Stomach smooth muscle (tissue), 2 donors: Measurements from ENCODE around the gene SYNGR3.
A peak's percentile ranks its signal among the peaks of the same experiment; 100 is the strongest.

Source experiments
- H3K27ac ChIP-seq: one replicate; pipeline ENCODE4 v1.7.0; 2013; ENCODE audit warnings: mild to moderate bottlenecking, low read length, inconsistent platforms
- H3K27me3 ChIP-seq, 2 donors: one replicate each; pipeline ENCODE4 v1.7.0; 2013; ENCODE audit warnings: low read length in 2 of 2; ENCODE audit not compliant: insufficient read depth in 2 of 2, control insufficient read depth in 1 of 2
- H3K36me3 ChIP-seq, 2 donors: one replicate each; pipeline ENCODE4 v1.7.0; 2013; ENCODE audit warnings: low read length in 2 of 2; ENCODE audit not compliant: control insufficient read depth in 2 of 2, insufficient read depth in 2 of 2
- H3K4me1 ChIP-seq: one replicate; pipeline ENCODE4 v1.7.0; 2013; ENCODE audit warnings: low read length; ENCODE audit not compliant: control insufficient read depth, insufficient read depth
- H3K4me3 ChIP-seq, 2 donors: one replicate each; pipeline ENCODE4 v1.7.0; 2013; ENCODE audit warnings: low read length in 2 of 2
- H3K9ac ChIP-seq, 2 donors: one replicate each; pipeline ENCODE4 v1.7.0; 2013; ENCODE audit warnings: low read length in 2 of 2, mild to moderate bottlenecking in 1 of 2
- H3K9me3 ChIP-seq, 2 donors: one replicate each; pipeline ENCODE4 v1.7.0; 2013; ENCODE audit warnings: low read length in 2 of 2; ENCODE audit not compliant: control insufficient read depth in 2 of 2
- donor health status: healthy.
- donor health status: Pancreatic carcinoma.

Gene SYNGR3

GRCh38 chr16:1971796-1972489 lies 17.8 kb upstream of the SYNGR3 start, which contains the start of gene TBL3:
TSS of gene TBL3 (plus strand) at chr16:1972053. CDS start at chr16:1972165, 112 bp downstream.
- H3K4me3 ChIP-seq: peak within 1 kb of the TSS; percentile 57 to 89
- no peaks in the 10 kb centered on the region for H3K9me3 ChIP-seq
- peaks cover 25 to 28% of the 10 kb centered on the region in 2 donors for H3K36me3 ChIP-seq
- peaks cover 9 to 17% of the 10 kb centered on the region in 2 donors for H3K27me3 ChIP-seq
- peak within 1 kb of the TSS; percentile 60 to 93 for H3K9ac ChIP-seq
- peak within 1 kb of the TSS; percentile 93 for H3K27ac ChIP-seq
- peaks cover 20% of the 10 kb centered on the region for H3K4me1 ChIP-seq

DNA sequence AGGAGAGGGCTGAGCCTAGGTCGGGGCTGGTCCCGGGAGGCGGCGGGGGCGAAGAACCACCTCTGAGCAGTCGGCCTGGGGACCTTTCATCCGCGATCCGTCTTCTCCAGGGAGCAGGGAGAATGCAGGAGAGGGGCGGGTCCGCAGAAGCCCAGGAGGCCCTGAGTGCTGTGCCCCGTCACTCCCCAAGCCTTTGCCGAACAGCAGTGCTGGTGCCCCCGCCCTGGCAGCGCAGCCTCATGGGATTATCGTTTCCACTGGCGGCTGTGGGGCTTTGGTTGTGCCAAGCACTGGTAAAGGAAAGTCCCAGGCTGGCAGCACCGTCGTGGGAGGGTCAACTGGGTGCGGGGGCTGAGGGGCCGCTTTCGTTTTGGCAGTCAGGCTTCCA lies 17.3 kb upstream of the SYNGR3 start:
- Histone ChIP-seq H3K4me3 (peak overlapping the region; percentile 57 to 89), H3K36me3 (peaks cover 30 to 32% of the 10 kb centered on the region in 2 donors), H3K4me1 (peaks cover 20% of the 10 kb centered on the region), H3K27ac (no peak overlapping the region), H3K27me3 (peaks cover 10 to 18% of the 10 kb centered on the region in 2 donors), H3K9me3 (no peaks in the 10 kb centered on the region), H3K9ac (peak overlapping the region; percentile 60 to 84)

DNA sequence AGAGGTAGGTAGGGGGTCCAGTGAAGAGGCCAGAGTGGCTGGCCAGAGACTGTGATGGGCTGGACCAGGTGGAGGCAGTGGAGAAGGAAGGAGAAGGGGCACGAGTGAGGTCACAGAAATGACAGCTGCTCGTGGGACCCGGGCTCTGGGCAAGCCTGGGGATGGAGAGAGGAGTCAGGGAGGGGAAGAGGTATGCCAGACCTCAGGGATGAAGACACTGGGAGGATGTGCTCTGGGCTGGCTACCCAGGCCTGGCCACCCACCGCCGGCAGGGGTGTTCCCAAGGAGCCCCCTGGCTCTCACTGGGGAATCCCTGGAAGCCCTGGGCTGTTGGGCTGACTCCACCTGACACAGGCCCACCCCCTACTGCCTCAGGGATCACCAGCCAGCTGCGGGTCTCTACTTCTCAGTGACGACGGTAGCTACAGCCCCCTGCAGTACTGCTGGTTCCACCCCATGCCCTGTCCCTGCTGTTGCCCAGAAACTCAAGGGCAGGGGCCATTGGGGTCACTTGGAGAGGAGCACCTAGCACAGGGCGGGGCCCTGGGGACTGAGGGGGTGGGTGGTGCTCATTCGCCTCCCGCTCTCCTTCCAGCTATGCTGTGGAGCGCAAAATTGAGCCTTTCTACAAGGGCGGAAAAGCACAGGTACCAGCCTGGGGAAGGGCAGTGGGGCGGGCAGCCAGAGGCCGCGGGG lies 16.2 kb upstream of the SYNGR3 start:
- H3K9me3 ChIP-seq: no peaks in the 10 kb centered on the region
- no peak overlapping the region for H3K4me3 ChIP-seq
- H3K27ac ChIP-seq: no peak overlapping the region
- peaks cover 20% of the 10 kb centered on the region for H3K4me1 ChIP-seq
- peaks cover 35 to 39% of the 10 kb centered on the region in 2 donors for H3K36me3 ChIP-seq
- no peak overlapping the region for H3K9ac ChIP-seq
- H3K27me3 ChIP-seq: peaks cover 15 to 24% of the 10 kb centered on the region in 2 donors

DNA sequence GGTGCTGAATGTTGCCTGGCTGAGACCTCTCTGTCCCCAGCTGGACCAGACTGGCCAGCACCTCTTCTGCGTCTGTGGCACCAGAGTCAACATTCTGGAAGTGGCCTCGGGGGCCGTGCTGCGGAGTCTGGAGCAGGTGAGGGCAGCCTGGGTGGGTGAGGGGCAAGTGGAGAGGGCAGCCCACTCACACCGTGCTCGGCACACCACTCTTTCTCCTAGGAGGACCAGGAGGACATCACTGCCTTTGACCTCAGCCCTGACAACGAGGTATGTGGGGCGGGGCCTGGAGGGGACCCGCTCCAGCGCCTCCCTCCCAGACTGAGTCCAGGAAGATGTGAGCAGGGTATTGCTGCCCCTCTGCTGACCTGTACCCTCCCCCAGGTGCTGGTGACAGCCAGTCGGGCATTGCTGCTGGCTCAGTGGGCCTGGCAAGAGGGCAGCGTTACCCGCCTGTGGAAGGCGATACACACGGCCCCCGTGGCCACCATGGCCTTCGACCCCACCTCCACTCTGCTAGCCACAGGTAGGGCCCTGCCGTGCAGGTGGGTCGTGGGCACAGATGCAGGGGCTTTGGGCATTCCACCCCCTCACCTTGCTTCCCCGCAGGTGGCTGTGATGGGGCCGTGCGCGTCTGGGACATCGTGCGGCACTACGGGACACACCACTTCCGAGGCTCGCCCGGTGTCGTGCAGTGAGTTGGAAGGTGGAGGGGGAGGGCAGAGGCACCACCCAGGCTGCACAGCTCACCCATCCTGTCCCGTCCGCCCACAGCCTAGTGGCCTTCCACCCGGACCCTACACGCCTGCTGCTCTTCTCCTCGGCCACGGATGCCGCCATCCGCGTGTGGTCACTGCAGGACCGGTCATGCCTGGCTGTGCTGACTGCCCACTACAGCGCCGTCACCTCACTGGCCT lies 15.4 kb upstream of the SYNGR3 start:
- H3K4me3 ChIP-seq: no peak overlapping the region
- peaks cover 35 to 39% of the 10 kb centered on the region in 2 donors for H3K36me3 ChIP-seq

DNA sequence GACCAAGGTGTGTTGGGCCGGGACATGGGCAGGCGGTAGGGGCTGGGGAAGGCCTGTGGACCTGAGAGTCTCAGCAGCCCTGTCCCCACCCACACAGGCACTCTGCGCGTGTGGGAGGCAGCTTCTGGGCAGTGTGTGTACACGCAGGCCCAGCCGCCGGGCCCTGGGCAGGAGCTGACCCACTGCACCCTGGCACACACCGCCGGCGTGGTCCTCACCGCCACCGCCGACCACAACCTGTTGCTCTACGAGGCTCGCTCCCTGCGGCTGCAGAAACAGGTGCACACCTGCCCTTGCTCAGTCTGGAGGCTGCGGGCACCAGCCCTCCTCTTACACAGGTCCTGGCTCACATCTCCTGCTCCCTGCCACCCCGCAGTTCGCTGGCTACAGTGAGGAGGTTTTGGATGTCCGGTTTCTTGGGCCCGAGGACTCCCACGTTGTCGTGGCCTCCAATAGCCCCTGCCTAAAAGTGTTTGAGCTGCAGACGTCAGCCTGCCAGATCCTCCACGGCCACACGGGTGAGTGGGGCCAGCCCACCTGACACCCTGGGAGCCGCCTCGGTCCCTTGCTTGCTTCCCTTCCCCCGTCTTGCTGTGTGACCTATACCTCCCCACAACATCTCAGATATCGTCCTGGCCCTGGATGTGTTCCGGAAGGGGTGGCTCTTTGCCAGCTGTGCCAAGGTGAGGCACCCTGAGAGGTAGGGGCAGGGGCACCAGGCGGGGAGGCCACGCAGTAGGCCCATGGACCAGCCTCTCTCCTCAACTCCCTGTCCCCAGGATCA lies 14.1 kb upstream of the SYNGR3 start:
- Histone ChIP-seq H3K9me3 (no peaks in the 10 kb centered on the region), H3K27me3 (peaks cover 35 to 37% of the 10 kb centered on the region in 2 donors), H3K4me1 (peaks cover 24% of the 10 kb centered on the region), H3K27ac (no peak overlapping the region), H3K9ac (no peak overlapping the region), H3K36me3 (peaks cover 35 to 39% of the 10 kb centered on the region in 2 donors), H3K4me3 (no peak overlapping the region)

More for the DNA sequence above, 15.4 kb upstream of the SYNGR3 start:
- H3K27ac ChIP-seq: no peak overlapping the region
- no peaks in the 10 kb centered on the region for H3K9me3 ChIP-seq
- no peak overlapping the region for H3K9ac ChIP-seq
- H3K4me1 ChIP-seq: peaks cover 20% of the 10 kb centered on the region
- peaks cover 23 to 27% of the 10 kb centered on the region in 2 donors for H3K27me3 ChIP-seq

DNA sequence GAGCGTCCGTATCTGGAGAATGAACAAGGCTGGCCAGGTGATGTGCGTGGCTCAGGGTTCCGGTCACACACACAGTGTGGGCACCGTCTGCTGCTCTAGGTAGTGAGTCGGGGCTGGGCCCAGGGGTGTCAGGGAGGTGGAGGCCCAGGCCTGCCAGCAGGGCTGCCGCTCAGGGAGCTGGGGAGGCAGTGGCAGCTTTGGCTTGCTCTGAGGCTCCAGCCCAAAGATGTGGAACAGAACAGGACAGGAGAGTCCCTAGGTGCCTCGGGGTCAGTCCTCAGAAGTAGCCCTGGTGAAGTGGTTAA lies 13.6 kb upstream of the SYNGR3 start:
- Histone ChIP-seq H3K9me3 (no peaks in the 10 kb centered on the region), H3K27ac (no peak overlapping the region), H3K36me3 (peaks cover 35 to 39% of the 10 kb centered on the region in 2 donors), H3K4me1 (peaks cover 19% of the 10 kb centered on the region), H3K4me3 (no peak overlapping the region), H3K27me3 (peaks cover 41 to 42% of the 10 kb centered on the region in 2 donors), H3K9ac (no peak overlapping the region)

DNA sequence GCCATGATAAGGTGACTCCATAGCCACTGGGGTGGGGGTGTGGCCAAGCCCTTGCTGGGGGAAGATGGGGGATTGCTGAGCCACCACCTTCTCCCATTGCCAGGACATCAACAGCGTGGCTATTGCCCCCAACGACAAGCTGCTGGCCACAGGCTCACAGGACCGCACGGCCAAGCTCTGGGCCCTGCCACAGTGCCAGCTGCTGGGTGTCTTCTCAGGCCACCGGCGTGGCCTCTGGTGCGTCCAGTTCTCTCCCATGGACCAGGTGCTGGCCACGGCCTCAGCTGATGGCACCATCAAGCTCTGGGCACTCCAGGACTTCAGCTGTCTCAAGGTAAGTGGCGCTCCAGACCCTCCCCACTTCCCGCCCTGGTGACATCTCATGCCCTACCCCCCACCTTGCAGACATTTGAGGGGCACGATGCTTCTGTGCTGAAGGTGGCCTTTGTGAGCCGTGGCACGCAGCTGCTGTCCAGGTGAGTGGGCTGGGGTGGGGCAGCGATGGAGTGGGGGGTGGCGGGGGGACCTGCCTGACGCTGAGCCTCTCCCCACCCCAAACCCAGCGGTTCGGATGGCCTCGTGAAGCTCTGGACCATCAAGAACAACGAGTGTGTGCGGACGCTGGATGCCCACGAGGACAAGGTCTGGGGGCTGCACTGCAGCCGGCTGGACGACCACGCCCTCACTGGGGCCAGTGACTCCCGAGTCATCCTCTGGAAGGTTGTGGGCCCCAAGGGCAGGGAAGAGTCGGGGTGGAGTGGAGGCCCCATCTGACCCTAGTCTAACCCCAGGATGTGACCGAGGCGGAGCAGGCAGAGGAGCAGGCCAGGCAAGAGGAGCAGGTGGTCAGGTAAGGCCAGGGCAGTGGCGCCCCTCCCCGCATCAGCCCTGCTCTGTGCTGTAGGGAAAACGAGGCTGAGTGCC lies 12.6 kb upstream of the SYNGR3 start:
- no peak overlapping the region for H3K4me3 ChIP-seq
- peaks cover 35 to 39% of the 10 kb centered on the region in 2 donors for H3K36me3 ChIP-seq
- no peaks in the 10 kb centered on the region for H3K9me3 ChIP-seq
- H3K4me1 ChIP-seq: peaks cover 19% of the 10 kb centered on the region
- H3K27ac ChIP-seq: no peak overlapping the region
- peaks cover 51 to 52% of the 10 kb centered on the region in 2 donors for H3K27me3 ChIP-seq
- H3K9ac ChIP-seq: no peak overlapping the region

- Histone ChIP-seq H3K4me3 (no peak overlapping the region), H3K36me3 (peaks cover 35 to 39% of the 10 kb centered on the region in 2 donors), H3K9ac (no peak overlapping the region)
These were observed 11.9 kb upstream of the SYNGR3 start for GRCh38 chr16:1977875-1978268.

DNA sequence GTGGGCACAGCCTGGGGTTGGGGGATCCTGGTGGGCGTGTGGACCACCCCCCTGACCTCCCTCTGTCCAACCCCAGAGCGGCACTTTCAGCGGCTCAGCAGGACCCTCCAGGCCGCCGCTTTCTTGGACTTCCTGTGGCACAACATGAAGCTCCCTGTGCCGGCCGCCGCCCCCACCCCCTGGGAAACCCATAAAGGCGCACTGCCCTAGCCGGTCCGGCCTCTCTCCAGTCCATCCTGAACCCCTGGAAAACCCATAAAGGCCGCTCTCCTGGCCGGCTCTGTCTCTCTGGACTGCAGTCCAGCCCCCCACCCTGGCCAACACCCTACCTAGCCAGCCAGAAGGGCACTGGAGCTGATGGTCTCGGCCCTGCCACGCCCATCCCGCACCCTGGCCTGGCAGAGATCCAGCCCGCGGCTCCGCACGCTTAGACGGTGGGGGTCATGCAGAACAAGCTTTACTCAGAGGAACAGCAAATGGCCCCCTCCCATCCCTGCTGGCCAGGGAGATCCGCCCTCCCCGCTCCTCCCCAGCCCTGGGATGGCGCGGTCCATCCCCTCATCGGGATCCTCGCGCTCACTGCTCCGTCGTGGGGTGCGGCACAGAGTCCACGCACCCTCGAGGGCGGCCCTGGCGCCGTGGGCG lies 11.2 kb upstream of the SYNGR3 start:
- Histone ChIP-seq H3K4me1 (peaks cover 11% of the 10 kb centered on the region), H3K27ac (no peak overlapping the region), H3K27me3 (peaks cover 53 to 58% of the 10 kb centered on the region in 2 donors)

More at GRCh38 chr16:1977875-1978268, 11.9 kb upstream of the SYNGR3 start:
- peaks cover 12% of the 10 kb centered on the region for H3K4me1 ChIP-seq
- H3K9me3 ChIP-seq: no peaks in the 10 kb centered on the region
- H3K27me3 ChIP-seq: peaks cover 51 to 56% of the 10 kb centered on the region in 2 donors
- H3K27ac ChIP-seq: no peak overlapping the region

More for the DNA sequence above, 11.2 kb upstream of the SYNGR3 start:
- H3K9me3 ChIP-seq: no peaks in the 10 kb centered on the region
- H3K4me3 ChIP-seq: no peak overlapping the region
- peaks cover 35 to 39% of the 10 kb centered on the region in 2 donors for H3K36me3 ChIP-seq
- H3K9ac ChIP-seq: no peak overlapping the region
